ENCODE data around the gene FBXO27. TPM values are rescaled to one million over a fixed set of nuclear protein-coding genes. Genes with fewer than 3 reads are reported as not detected.

The FBXO27 gene
- total and polyA plus RNA-seq, 12 donors, result 2.3 to 40.5 (median 17.6) TPM

- peaks cover 0 to 9% (median 0%) of the 10 kb centered on the region in 11 donors for H3K9me3 ChIP-seq
- no peaks in the 10 kb centered on the region for H3K36me3 ChIP-seq
- DNase-seq (no peak), ATAC-seq (no peak)
- no peaks in the 10 kb centered on the region for H3K4me1 ChIP-seq
- TF ChIP-seq CTCF (IDR thresholded peaks at IDR 0.05), result no peak
- intact Hi-C loops (cut with DNase I), result no loop called here
- H3K27ac ChIP-seq, result no peak overlapping the region
- WGBS, 2 donors, result 67 to 79% methylated on average over 3 of the region's 3 CpGs
- H3K4me3 ChIP-seq, result no peak overlapping the region
- peaks cover 0 to 8% (median 0%) of the 10 kb centered on the region in 7 donors for H3K27me3 ChIP-seq
Measured at GRCh38 chr19:39057615-39058014, 25.3 kb upstream of the FBXO27 start.

- intact Hi-C loops (cut with DNase I), result loop anchor here in 1 of 10 donors (5.0 kb wide), 1 partner anchor 273 kb away; no protein-coding TSS in a partner anchor
- 90 to 91% methylated on average over 2 of the region's 2 CpGs for WGBS, 2 donors
- Histone ChIP-seq H3K27ac (no peak overlapping the region), H3K4me1 (no peaks in the 10 kb centered on the region), H3K36me3 (no peaks in the 10 kb centered on the region), H3K4me3 (no peak overlapping the region), H3K9me3 (peaks cover 0 to 9% (median 0%) of the 10 kb centered on the region in 11 donors), H3K27me3 (peaks cover 0 to 17% (median 6%) of the 10 kb centered on the region in 7 donors)
- DNase-seq, result no peak
- no peak for ATAC-seq
- no peak for TF ChIP-seq CTCF (IDR thresholded peaks at IDR 0.05)
Measured at GRCh38 chr19:39054091-39054470, 21.7 kb upstream of the FBXO27 start.

- Histone ChIP-seq H3K4me1 (no peaks in the 10 kb centered on the region), H3K27me3 (peaks cover 0 to 17% (median 6%) of the 10 kb centered on the region in 7 donors), H3K4me3 (no peak overlapping the region), H3K27ac (no peak overlapping the region), H3K36me3 (no peaks in the 10 kb centered on the region), H3K9me3 (peaks cover 0 to 9% (median 0%) of the 10 kb centered on the region in 11 donors)
- ATAC-seq (no peak), DNase-seq (no peak)
- intact Hi-C loops (cut with DNase I), result loop anchor here in 1 of 10 donors (5.0 kb wide), 1 partner anchor 274 kb away; no protein-coding TSS in a partner anchor
- WGBS, 2 donors, result 84 to 85% methylated on average over 18 of the region's 18 CpGs
- no peak for TF ChIP-seq CTCF (IDR thresholded peaks at IDR 0.05)
Measured at GRCh38 chr19:39053276-39054090, 21.1 kb upstream of the FBXO27 start.

GRCh38 chr19:39052846-39053245, 20.5 kb upstream of the FBXO27 start:
- WGBS, 2 donors, result 77 to 78% methylated on average over 9 of the region's 9 CpGs
- Histone ChIP-seq H3K36me3 (no peaks in the 10 kb centered on the region), H3K27ac (no peak overlapping the region), H3K4me3 (no peak overlapping the region), H3K9me3 (peaks cover 0 to 9% (median 0%) of the 10 kb centered on the region in 11 donors), H3K27me3 (peaks cover 0 to 17% (median 6%) of the 10 kb centered on the region in 7 donors), H3K4me1 (no peaks in the 10 kb centered on the region)
- no peak for TF ChIP-seq CTCF (IDR thresholded peaks at IDR 0.05)
- no peak for DNase-seq
- ATAC-seq, result no peak
- intact Hi-C loops (cut with DNase I), result loop anchor here in 1 of 10 donors (5.0 kb wide), 1 partner anchor 274 kb away; no protein-coding TSS in a partner anchor

Measured in heart right ventricle (tissue), 16 donors.